C4-2B (cell line): ENCODE measurements around the gene SLC39A11.

Source experiments
- CTCF ChIP-seq: fragments of 450-650 bp; conservative IDR thresholded peaks from 2 replicates; pipeline ENCODE4 v1.5.1; 2017; ENCODE audit warnings: mild to moderate bottlenecking
- ZFX ChIP-seq: fragments of 450-650 bp; IDR thresholded peaks from 2 replicates; pipeline ENCODE4 v1.6.1; 2017

- no peak for TF ChIP-seq CTCF
- TF ChIP-seq ZFX = no peak
Observed at GRCh38 chr17:73098919-73099318, 6.4 kb upstream of the SLC39A11 start.
